SK-N-SH treated with all-trans-retinoic acid at 6 μM for 48 hours (cell line): ENCODE data around the gene MRPL40.

Experiments used
- ARNTL ChIP-seq: fragments of 450-650 bp; formaldehyde crosslinking; IDR thresholded peaks from 2 replicates; pipeline ENCODE4 v1.5.0; 2020; ENCODE audit warnings: low read depth, mild to moderate bottlenecking, moderate library complexity, borderline replicate concordance
- BACH2 ChIP-seq: fragments of 250-450 bp; sonication (Bioruptor Pico); IDR thresholded peaks from 2 replicates; pipeline ENCODE4 v1.9.0; 2021; ENCODE audit warnings: mild to moderate bottlenecking, borderline replicate concordance
- CREB5 ChIP-seq: fragments of 250-450 bp; sonication (Bioruptor Pico); IDR thresholded peaks from 2 replicates; pipeline ENCODE4 v1.5.1; 2020; ENCODE audit warnings: low read depth, mild to moderate bottlenecking, moderate library complexity
- CSDC2 ChIP-seq: fragments of 250-450 bp; sonication (Bioruptor Pico); IDR thresholded peaks from 2 replicates; pipeline ENCODE4 v1.5.0; 2020; ENCODE audit warnings: mild to moderate bottlenecking, moderate library complexity
- CSRNP3 ChIP-seq: fragments of 250-450 bp; sonication (Bioruptor Pico); IDR thresholded peaks from 2 replicates; pipeline ENCODE4 v1.5.1; 2021; ENCODE audit warnings: mild to moderate bottlenecking, moderate library complexity
- PATZ1 ChIP-seq: fragments of 250-450 bp; sonication (Bioruptor Pico); IDR thresholded peaks from 2 replicates; pipeline ENCODE4 v1.8.0; 2020; ENCODE audit warnings: mild to moderate bottlenecking, moderate library complexity, borderline replicate concordance
- RARB ChIP-seq: fragments of 250-450 bp; sonication (Bioruptor Pico); IDR thresholded peaks from 2 replicates; pipeline ENCODE4 v1.8.0; 2021; ENCODE audit warnings: mild to moderate bottlenecking, moderate library complexity
- TCF4 ChIP-seq: fragments of 250-450 bp; sonication (Bioruptor Pico); IDR thresholded peaks from 2 replicates; pipeline ENCODE4 v1.8.0; 2021; ENCODE audit warnings: mild to moderate bottlenecking, moderate library complexity, borderline replicate concordance
- TOX ChIP-seq: fragments of 250-450 bp; sonication (Bioruptor Pico); IDR thresholded peaks from 2 replicates; pipeline ENCODE4 v1.8.0; 2021; ENCODE audit warnings: mild to moderate bottlenecking, moderate library complexity, borderline replicate concordance
- ZFP30 ChIP-seq: fragments of 450-650 bp; formaldehyde crosslinking; IDR thresholded peaks from 2 replicates; pipeline ENCODE4 v1.5.0; 2022; ENCODE audit warnings: mild to moderate bottlenecking, moderate library complexity
- ZNF8 ChIP-seq: fragments of 450-650 bp; formaldehyde crosslinking; IDR thresholded peaks from 2 replicates; pipeline ENCODE4 v1.5.0; 2020; ENCODE audit warnings: mild to moderate bottlenecking, moderate library complexity

DNA sequence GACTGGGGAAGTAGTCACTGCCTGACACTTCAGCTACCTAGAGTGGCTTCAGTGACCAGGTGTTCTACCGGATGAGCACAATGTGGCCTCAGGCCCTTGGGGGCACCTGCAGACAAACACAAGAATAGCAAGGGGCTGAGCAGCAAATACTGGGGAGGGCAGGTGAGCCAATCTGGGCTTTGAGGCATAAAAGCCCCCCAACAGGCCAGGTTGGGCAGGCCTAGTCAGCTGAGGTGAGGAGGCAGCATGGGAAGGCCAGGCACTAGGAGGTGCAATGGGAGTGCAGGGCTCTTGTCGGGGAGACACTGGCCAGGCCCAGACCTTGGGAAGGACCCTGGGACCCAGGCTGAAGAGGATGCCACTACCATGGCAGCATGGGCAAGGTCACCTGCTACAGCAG lies 37.7 kb downstream of the MRPL40 start:
- TF ChIP-seq CSDC2 (CRISPR knock-in tag): no peak
- TF ChIP-seq RARB: no peak
- no peak for TF ChIP-seq PATZ1 (CRISPR knock-in tag)
- TF ChIP-seq TCF4: no peak
- no peak for TF ChIP-seq ZNF8 (CRISPR knock-in tag)
- TF ChIP-seq BACH2 (CRISPR knock-in tag): no peak
- no peak for TF ChIP-seq CSRNP3 (CRISPR knock-in tag)
- TF ChIP-seq ARNTL (CRISPR knock-in tag): no peak
- TF ChIP-seq ZFP30 (CRISPR knock-in tag): no peak
- TF ChIP-seq CREB5 (CRISPR knock-in tag): no peak
- TF ChIP-seq TOX: no peak
